GM19043 (cell line): ENCODE data around the gene AQP7.
"Not testable (repeated sequence)": the region's sequence is repeated elsewhere in the genome, so short reads cannot be mapped to it uniquely, and the experiment has no call there.

Experiments
- ATAC-seq: cut with Tn5 transposase; IDR thresholded peaks from one replicate; pipeline ENCODE4 v1.9.1; 2021; ENCODE audit warnings: low read depth; ENCODE audit not compliant: unreplicated experiment

Gene AQP7

DNA sequence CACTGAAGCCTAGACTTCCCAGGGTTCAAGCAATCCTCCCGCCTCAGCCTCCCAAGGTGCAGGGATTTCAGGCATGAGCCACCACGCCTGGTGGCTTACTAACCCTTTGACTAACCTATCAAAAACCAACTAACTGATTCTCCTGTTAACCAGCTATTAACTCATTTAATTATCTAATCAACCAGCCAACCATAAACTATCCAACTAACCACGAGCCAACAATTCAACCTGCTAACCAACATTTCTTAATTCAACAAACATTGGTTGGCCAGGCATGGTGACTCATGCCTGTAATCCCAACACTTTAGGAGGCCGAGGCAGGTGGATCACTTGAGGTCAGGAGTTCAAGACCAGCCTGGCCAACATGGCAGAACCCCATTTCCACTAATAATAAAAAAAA, 3.3 kb downstream of the AQP7 start:
- ATAC-seq = not testable (repeated sequence)

DNA sequence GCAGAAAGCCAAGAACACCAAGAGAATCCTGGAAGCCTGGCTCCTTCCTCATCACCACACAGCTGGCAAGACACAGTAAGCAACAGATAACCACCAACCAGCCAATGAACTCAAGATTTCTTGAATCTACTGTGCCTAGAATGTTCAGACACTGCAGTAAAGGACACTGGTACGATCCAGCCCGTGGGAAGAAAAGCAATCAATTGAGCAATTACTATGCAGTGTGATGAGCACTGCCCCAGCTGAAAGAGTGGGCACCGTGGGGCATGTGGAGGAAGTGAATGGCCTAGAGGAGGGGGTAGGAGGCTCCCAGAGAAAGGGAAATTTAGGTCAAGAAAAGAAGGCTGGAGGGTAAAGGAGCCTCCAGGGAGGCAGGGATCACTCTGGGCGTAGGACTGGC, 4.6 kb downstream of the AQP7 start:
- not testable (repeated sequence) for ATAC-seq

DNA sequence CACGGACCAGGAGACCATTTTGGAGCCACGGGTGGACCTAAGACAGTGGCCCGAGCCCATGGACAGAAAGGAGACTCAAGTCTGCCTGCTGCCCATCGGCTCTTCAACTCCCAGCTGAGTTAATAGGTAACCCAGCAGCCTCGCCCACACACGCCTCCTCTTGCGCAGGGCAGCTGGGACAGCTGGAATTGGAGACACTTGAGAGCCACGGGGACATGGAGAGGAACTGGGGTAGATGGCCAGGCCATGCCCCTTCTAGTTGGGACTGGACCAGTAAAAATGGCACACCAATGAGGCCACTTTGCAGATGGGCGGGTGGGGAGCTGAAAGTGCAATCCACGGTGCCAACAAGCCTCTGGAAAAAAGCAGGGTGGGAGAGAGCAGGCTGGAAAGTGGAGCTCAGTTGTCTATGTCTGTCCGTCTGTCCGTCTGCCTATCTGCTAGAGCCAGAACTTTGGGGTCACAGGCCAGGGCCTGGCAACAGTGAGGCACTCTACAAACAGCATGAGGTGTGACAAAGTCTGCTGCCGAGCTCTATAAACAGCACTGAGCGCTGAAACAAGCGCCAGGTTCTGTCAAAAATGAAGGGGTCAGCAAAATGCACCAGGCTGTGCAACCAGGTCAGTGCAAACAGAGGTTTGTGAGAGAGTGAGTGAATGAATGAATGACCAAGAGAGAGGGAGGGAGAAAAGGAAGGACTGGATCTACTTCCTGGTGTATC, 7.0 kb downstream of the AQP7 start:
- not testable (repeated sequence) for ATAC-seq

DNA sequence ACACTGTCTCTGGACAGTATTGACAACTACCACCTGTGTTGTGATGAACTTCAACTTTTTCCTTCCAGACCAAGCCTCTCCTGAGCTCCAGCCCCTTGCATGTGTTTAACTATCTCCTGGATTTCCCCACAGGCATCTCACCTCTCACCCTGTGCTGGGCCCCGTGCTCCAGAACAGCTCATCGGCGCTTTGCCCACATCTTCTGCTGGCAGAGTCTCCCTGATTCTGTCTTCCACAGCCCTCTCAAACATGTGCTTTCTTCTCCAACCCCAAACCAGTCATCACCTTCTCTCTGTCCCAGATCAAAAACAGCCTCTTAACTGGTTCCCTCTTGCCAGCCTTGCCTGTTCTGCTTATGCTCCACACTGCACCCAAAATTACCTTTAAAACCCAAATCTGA, 8.4 kb downstream of the AQP7 start:
- ATAC-seq = not testable (repeated sequence)

DNA sequence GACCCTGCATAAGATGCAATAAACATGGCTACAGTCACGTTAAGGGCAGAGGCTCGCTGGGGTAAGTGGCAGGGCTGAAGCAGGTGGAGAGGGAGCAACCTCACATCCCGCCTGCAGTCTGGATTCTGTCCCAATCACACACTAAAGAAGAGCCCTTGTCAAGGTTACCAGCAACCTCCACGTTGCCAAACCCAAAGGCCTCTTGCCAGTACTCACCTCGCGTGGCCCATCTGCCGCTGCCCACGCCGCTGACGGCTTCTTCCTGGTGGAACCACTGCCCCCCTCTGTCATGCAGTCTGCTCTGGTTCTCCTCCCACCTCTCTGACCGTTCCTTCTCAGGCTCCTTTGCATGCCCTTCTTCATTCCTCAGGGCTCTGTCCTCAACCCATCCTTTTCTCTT, 8.8 kb downstream of the AQP7 start:
- ATAC-seq = no peak

DNA sequence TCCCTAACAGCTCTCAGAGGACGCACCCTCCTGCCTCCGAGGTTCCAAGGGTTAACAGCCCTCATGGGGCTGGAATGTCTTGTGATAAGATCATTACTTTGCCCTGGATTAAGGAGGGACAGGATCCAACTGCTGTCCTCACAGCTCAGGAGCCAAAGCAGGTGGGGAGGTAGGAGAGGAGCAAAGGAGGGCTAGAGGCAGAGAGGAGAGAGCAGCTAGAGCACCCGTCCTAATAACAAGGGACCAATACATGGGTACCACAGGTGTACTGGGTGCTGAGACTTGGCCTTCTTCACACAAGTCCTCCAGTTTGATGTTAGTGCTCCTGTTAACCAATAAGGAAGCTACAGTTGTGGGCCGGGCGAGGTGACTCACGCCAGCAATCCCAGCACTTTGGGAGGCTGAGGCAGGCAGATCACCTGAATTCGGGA, 9.8 kb downstream of the AQP7 start:
- not testable (repeated sequence) for ATAC-seq

DNA sequence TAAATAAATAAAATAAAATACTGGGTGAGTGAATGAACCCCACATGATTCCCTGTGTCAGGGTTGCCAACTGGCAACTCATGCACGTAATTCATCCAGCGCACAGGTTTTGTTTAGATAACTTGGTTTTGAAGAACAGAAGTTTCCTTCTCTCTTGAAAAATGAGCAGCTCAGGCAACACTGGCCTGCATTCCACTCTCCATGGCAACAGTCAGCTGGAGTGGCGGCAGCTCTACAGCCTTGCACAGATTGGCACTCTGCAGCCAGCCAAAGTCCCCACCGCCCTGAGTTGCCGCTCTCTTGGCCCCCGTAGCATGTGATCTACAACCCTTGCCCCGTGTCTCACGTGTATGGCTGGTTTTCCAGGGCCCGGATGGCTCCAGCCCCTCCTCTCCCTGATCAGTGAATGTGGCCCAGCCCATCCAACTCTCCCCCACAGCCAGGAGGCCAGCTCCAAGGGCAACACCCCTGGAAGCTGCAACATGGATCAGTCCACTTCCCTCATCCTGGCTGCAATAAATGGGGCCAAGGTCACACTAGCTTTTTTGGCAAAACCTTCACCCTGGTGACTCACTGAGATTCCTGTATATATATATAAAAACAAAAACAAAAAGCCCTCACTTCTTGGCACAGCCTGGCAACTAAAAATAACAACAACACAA, 11.1 kb downstream of the AQP7 start:
- ATAC-seq = not testable (repeated sequence)

DNA sequence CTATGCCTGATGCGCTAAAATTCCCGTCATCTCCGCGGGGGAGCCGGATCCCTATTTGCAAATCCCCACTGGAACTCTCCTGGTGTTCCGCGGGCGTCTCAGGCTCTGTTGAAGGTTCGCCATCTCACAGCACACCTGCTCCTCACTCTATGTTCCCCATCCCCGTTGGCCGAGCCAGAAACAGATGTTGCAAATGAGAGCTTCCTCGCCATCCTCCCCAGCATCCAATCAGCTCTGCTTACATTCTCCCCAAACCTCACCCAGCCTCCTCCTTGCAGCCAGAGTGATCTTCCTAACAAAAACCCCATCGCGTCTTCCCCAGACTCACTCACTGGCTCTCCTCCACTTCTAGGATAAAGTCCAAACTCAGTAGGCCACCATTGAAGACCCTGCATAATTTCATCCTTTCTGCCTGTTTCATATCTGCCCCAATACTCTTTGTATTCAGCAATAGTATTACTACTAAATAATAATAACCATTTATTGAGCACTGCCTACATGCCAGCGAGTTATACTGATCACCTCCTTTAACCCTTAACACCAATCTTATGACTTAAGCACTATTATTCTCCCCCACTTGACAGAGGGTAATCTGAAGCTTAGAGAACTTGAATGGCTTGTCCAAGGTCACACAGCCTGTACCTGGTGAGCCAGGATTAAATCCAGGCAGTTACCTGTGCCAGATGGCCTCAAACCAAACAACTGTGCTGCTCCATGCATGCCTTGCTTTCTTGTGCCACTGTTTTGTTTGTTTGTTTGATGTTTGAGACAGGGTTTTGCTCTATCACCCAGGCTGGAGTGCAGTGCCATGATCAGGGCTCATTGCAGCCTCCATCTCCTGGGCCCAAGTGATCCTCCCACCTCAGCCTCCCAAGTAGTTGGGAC, 14.0 kb downstream of the AQP7 start:
- ATAC-seq = no peak

DNA sequence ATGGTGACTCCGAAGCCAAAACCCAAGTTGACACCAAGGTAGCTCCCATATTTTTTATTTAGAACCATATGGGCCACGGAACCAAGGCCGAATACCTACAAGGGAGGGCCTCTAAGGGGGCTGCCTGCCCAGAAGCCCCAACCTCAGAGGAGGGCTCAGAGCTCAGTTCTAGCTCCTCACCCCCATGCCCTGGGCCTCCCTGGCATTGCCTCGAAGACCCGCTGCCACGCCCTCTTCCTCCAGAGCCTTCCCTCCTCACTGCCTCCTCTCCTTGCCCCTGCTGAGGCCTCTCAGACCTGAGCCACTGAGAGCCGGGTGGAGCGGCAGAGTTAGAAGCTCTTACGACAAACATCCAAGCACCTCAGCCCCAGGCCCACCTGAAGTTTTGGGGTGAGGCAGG, 15.4 kb downstream of the AQP7 start:
- ATAC-seq = not testable (repeated sequence)

DNA sequence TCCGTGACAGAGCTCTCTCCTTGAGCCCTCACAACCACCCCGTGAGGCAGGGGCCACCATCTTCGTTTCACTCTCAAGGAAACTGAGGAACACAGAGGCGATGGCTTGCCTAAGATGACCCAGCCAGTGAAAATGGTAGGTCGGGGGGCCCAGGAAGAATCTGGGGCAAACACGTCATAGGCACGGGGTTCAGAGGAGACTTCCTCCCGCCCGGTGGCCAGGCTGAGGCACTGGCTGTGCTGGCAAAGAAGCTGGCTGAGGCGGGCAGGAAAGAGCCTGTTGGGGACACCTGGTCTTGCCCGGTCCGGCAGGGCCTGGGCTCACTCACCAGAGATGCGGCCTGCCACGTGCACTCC, 15.7 kb downstream of the AQP7 start:
- not testable (repeated sequence) for ATAC-seq

DNA sequence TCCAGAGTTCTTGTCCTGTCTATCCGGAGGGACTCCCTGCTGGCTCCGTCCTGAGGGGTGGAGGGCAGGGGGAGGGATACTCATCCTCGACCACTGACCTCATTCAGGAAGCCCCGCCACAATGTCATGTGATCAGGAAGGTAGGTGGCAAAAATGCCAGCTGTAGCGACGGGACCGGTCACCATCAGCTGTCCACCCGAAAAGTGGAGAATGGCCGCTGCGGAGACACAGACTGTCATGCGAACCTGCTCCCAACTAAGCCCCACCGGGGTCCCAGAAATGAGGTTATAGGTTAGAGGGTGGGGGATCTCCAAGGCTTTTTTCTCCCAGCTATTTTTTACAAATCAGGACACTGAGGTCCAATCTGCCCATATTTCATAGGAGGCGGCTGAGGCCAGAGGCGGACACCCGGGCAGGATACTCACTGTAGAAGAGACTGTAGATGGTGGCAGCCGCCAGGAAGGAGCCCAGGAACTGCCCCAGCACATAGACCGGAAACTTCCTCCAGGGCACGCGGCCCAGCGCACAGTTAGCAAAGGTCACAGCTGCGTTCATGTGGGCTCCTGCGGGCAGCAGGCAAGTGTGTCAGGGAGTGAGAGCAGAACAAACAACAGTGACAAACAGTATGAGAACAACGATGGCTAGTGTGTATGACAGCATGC, 16.3 kb downstream of the AQP7 start:
- not testable (repeated sequence) for ATAC-seq

DNA sequence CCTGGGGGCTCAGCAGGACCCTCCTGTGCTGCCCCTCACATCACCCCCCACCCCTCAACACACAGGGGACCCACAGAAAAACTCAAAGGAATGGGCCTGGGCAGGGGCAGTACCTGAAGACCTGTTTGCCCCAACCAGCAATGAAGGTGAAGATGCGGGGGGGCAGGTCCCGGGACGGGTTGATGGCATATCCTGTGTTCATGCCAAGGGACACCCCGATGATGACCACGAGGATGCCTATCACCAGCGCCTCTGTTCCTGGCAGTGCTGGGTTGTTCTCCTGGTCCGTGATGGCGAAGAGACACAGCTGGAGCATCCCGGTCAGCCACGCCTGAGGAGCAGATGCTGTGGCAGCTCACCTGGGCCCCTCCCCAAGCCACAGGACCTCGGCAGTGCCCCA, 16.8 kb downstream of the AQP7 start:
- not testable (repeated sequence) for ATAC-seq

DNA sequence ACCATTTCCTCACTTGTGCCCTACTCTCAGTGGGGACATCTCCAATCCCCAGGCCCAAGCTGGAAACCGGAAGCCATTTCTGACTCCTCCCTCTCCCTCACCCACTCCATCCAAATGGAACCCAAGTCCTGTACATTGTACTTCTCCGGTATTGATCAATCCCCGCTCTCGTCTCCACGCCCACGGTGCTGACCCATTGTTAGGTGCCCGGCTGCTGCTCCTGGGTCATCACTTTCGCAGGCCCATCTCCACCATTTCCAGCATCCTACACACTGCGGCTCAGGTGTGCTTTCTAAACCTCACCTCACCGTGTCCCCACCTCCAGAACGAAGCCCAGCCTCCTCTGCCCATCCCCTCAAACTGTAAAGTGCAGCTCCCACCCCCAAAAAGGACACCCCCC, 19.0 kb downstream of the AQP7 start:
- not testable (repeated sequence) for ATAC-seq

DNA sequence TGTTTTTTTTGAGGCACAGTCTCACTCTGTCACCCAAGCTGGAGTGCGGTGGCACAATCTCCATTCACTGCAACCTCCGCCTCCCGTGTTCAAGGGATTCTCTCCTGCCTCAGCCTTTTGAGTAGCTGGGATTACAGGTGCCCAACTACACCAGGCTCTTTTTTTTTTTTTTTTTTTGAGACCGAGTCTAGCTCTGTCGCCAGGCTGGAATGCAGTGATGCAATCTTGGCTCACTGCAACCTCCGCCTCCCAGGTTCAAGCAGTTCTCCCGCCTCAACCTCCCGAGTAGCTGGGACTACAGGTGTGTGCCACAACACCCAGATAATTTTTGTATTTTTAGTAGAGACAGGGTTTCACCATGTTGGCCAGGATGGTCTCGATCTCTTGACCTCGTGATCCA, 20.0 kb downstream of the AQP7 start:
- ATAC-seq = not testable (repeated sequence)

DNA sequence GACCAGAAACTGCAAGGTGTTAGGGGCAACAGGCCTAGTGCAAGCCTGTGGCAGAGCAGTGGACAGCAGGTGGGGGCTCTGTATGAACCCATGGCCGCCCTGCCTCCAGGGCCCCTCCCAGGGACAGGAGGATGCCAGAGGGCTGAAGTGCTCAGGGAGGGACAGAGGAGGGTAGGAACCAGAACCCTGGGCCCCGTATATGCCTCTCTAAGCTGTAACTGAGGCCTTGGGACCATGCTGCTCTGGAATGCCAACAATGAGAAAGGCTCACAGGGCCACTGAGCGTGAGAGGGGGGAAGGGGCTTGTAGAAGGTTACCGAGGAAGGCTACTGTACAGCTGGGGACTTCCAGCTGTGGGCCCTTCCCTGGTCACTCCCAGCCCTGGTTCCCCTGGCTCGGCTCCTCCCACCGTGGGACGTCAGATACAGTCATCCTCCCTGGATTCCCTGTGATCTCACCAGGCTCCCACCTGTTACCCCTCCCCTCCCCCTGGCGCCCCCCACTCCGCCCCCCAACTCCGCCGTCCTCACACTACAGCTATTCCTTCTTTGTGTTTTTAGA, 21.1 kb downstream of the AQP7 start:
- ATAC-seq = no peak

DNA sequence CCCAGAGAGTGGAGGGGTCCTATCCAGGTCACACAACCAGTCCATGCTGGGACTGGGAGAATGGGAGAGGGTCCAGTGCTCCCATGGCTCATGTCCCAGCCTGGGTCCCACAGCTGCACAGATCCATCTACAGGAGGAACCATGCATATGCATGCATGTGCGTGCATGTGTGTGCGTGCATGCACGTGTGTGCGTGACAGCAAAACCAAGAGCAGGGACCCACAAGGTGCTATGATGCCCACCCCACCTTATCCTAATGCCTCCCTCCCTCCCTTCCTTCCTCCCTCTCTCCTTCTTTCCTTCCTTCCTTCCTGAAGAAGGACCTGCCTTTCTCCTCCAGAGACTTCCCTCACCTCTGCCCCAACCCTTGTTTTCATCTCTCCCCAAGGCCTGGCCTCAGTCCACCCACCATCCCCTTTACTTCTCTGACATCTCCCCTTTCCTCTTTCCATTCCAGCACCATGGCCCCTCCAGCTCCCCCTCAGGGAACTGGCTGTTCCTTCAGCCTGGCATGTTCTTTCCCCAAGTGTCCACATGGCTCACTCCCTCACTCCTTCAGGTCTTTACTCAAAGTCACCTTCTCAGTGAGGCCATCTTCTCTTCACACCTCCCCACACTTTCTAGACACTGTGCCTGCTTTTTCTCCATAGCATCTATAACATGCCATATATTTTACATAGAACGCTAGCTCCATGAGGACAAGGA, 21.8 kb downstream of the AQP7 start:
- ATAC-seq = no peak

DNA sequence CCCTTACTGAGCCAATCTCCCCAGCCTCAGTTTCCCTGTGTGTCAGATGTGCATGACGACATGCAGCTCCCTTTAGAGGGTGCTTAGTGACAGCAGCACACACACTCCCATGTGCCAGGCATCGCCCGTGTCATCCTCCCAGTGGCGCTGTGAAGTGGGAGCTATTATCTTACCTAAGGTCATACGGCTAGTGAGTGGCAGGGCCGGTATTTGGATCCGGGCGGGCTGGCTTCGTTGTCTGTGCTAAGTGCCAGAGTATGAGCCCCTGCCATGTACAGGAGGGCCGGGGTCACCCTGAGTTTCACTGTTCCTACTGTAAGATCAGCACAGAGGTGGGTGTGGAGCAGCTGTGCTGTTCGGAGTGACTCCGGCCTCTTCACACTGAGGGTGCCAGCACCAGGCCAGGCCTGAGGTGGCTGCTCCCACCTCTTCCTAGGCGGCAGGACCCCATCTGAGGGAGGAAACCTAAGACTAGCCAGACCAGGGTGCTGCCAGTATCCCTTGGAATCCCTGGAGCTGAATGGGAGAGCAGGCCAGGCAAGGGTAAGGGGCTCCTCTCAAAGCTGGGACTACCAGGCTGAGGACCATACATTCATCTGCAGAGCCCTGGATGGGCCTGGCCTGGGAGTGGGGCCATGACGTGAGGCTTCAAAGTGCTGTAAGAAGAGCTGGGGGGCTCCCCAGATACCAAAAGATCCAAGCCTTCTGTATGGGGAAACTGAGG, 22.5 kb downstream of the AQP7 start:
- no peak for ATAC-seq

DNA sequence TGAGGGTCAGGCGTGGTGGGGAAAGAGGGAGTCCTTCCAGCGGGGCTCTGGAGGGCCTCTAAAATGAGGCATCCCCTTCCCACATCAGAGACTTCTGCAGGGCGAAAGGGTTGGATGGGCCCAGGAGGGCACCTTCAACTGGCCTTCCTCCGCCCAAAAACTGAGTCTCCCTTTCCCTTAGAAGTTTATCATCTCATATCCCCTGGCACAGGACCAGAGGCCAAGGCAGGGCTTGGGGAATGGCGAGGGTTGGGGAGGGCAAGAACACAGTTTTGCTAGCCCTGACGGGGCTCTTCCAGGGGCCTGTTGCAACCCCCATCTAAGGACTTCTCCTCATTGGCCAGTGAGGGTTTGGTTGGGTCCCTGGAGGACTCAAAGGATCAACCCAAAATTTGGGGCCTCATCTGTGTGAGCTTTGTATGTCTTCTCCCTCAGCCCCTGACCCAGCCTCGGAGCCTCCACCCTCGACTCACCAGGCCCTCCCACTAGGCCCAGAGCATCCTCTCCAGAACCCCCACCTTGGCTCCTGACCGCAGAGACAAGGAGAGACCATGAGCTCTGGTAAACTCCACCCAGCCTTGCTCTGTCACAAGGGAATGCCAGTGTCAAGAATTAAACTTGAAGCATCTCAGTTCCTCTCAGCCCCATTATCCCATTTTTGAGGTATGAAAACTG, 24.1 kb downstream of the AQP7 start:
- ATAC-seq = no peak
